Transverse colon (tissue), 4 donors: ENCODE measurements around the gene DNAJC1. TPM values are rescaled to one million over a fixed set of nuclear protein-coding genes. Genes with fewer than 3 reads are reported as not detected.
A peak's percentile ranks its signal among the peaks of the same experiment; 100 is the strongest.

ENCODE experiments used
- DNase-seq: peaks from one replicate; pipeline ENCODE4 v3.0.0-alpha.2; 2019
- H3K27ac ChIP-seq, 4 donors: fragments of 200-600 bp; sonication (generic); 2 replicates each; pipeline ENCODE4 v1.5.1; 2016 to 2018; ENCODE audit warnings: inconsistent platforms in 4 of 4
- H3K27me3 ChIP-seq: fragments of 200-600 bp; sonication (generic); 2 replicates; pipeline ENCODE4 v1.5.1; 2017; ENCODE audit warnings: inconsistent platforms
- H3K36me3 ChIP-seq, 4 donors: fragments of 200-600 bp; sonication (generic); 2 replicates each; pipeline ENCODE4 v1.5.1; 2017 to 2019; ENCODE audit warnings: inconsistent platforms in 4 of 4
- H3K4me1 ChIP-seq, 4 donors: fragments of 200-600 bp; sonication (generic); 2 replicates each; pipeline ENCODE4 v1.5.1; 2017 to 2020; ENCODE audit warnings: inconsistent platforms in 4 of 4
- H3K4me3 ChIP-seq, 4 donors: fragments of 200-600 bp; sonication (generic); 1 replicate in 1 of 4; 2 replicates in 3 of 4; pipeline versions ENCODE4 v1.5.1 to v1.6.1; 2017 to 2019; ENCODE audit warnings: inconsistent platforms in 4 of 4
- H3K9me3 ChIP-seq, 2 donors: fragments of 200-600 bp; sonication (generic); 2 replicates each; pipeline ENCODE4 v1.5.1; 2017 to 2019; ENCODE audit warnings: inconsistent platforms in 2 of 2
- EP300 ChIP-seq: sonication (generic); formaldehyde crosslinking; IDR thresholded peaks from one replicate; pipeline ENCODE4 v1.6.1; 2017; ENCODE audit warnings: antibody characterized with exemption, low read depth
- POLR2A ChIP-seq: fragments of 450-650 bp; IDR thresholded peaks from one replicate; pipeline ENCODE4 v1.6.1; 2016; ENCODE audit warnings: antibody characterized with exemption, mild to moderate bottlenecking, moderate library complexity
- POLR2AphosphoS5 ChIP-seq, 3 donors: sonication (generic); formaldehyde crosslinking; IDR thresholded peaks; one replicate each; pipeline ENCODE4 v1.6.1; 2016; ENCODE audit warnings: antibody characterized with exemption in 3 of 3
- WGBS, 2 donors: methylation state at CpG; one replicate each; pipeline ENCODE4 v1.1.5; 2018; ENCODE audit warnings: low coverage in 1 of 2; 5-methylcytosine and 5-hydroxymethylcytosine counted together
- in situ Hi-C, 4 donors: fragments of 200-750 bp; cut with MboI; loops; one replicate each; pipeline versions ENCODE4 v1.15.0 to v1.15.1; 2017; ENCODE audit warnings: low sequenced_read_pairs in 3 of 4, low pct_ligation_motif_present in 1 of 4, low pct_unique_long_range_greater_than_20kb in 1 of 4
- intact Hi-C: fragments of 100-400 bp; cut with DNase I; formaldehyde crosslinking; loops from one replicate; pipeline ENCODE4 v1.15.1; 2023; ENCODE audit warnings: low total_unique reads
- total RNA-seq, 4 donors: library from RNA; depleted of rRNA; stranded (reverse); fragments of >200 nt; gene quantifications; one replicate each; pipeline ENCODE4 v1.1.0, GENCODE V29; 2016
- TF ChIP-seq, protein P1 (sequence below), 5 experiments: fragments of 200-600 bp in 3 of 5; fragments of 450-650 bp in 2 of 5; sonication (generic) in 3 of 5; IDR thresholded peaks; 1 replicate in 2 of 5; 2 replicates in 3 of 5; pipeline ENCODE4 v1.5.1; 2016 to 2017; ENCODE audit warnings: antibody characterized with exemption in 5 of 5, inconsistent platforms in 3 of 5, mild to moderate bottlenecking in 2 of 5, moderate library complexity in 1 of 5

DNAJC1 gene
- total RNA-seq, 4 donors from 2014 or later = 18.5 to 71.7 (median 48.4) TPM

DNA sequence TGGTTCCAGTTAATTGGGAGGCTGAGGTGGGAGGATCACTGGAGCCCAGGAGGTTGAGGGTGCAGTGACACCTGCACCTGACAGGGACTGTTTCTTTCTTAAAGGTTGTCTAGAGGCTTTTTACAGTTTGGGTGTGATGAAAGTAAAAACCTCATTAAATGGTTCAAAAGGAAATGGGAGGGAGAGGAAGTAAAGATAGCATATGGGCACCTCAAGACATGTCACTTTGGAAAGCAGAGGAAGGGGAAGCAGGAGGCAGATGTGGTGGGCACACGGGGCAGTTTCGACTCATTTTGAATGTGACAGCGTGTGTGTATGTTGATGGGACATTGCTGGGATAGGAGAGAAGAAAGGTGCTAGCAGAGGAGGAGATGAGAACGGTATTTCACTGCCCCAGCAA lies 266.4 kb downstream of the DNAJC1 start:
- H3K9me3 ChIP-seq = no peaks in the 10 kb centered on the region
- in situ Hi-C loops = loop anchor here (10.0 to 25.0 kb wide), 3 partner anchors 242 to 452 kb away; no protein-coding TSS in a partner anchor
- no peaks in the 10 kb centered on the region for H3K4me1 ChIP-seq
- intact Hi-C loops = no loop called here
- no peak for DNase-seq
- H3K27me3 ChIP-seq = no peaks in the 10 kb centered on the region
- 64 to 81% methylated on average over 4 of the region's 4 CpGs for WGBS, 2 donors
- no peak overlapping the region for H3K4me3 ChIP-seq
- peaks cover 0 to 22% (median 10%) of the 10 kb centered on the region in 4 donors for H3K36me3 ChIP-seq
- TF ChIP-seq POLR2A (no peak), POLR2AphosphoS5 (IDR thresholded peaks at IDR 0.05) (no peak), EP300 (no peak)
- TF ChIP-seq, protein P1, sequence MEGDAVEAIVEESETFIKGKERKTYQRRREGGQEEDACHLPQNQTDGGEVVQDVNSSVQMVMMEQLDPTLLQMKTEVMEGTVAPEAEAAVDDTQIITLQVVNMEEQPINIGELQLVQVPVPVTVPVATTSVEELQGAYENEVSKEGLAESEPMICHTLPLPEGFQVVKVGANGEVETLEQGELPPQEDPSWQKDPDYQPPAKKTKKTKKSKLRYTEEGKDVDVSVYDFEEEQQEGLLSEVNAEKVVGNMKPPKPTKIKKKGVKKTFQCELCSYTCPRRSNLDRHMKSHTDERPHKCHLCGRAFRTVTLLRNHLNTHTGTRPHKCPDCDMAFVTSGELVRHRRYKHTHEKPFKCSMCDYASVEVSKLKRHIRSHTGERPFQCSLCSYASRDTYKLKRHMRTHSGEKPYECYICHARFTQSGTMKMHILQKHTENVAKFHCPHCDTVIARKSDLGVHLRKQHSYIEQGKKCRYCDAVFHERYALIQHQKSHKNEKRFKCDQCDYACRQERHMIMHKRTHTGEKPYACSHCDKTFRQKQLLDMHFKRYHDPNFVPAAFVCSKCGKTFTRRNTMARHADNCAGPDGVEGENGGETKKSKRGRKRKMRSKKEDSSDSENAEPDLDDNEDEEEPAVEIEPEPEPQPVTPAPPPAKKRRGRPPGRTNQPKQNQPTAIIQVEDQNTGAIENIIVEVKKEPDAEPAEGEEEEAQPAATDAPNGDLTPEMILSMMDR (IDR thresholded peaks at IDR 0.05) = no peak
- H3K27ac ChIP-seq = no peak overlapping the region

DNA sequence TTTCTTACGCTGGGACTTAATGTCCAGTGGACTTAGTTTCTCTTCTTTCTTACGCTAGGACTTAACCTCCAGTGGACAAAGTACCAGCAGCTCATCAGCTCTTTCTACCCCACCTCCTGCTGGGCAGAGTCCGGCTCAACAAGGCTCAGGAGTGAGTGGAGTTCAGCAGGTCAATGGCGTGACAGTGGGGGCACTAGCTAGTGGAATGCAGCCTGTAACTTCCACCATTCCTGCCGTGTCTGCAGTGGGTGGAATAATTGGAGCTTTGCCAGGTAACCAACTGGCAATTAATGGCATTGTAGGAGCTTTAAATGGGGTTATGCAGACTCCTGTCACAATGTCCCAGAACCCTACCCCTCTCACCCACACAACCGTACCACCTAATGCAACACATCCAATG lies 269.8 kb downstream of the DNAJC1 start:
- no peak for DNase-seq
- H3K4me1 ChIP-seq = no peaks in the 10 kb centered on the region
- H3K36me3 ChIP-seq = peaks cover 0 to 7% (median 2%) of the 10 kb centered on the region in 4 donors
- TF ChIP-seq EP300 (no peak), POLR2AphosphoS5 (IDR thresholded peaks at IDR 0.05) (no peak), POLR2A (no peak)
- TF ChIP-seq, protein P1 (IDR thresholded peaks at IDR 0.05) = no peak
- H3K4me3 ChIP-seq = no peak overlapping the region
- no peaks in the 10 kb centered on the region for H3K27me3 ChIP-seq
- in situ Hi-C loops = loop anchor here (10.0 to 25.0 kb wide), 3 partner anchors 239 to 449 kb away; no protein-coding TSS in a partner anchor
- no peak overlapping the region for H3K27ac ChIP-seq
- H3K9me3 ChIP-seq = no peaks in the 10 kb centered on the region
- 84 to 100% methylated on average over 1 to 6 of the region's 6 CpGs for WGBS, 2 donors
- intact Hi-C loops = loop anchor here (5.0 kb wide), 1 partner anchor 236 kb away; no protein-coding TSS in a partner anchor

DNA sequence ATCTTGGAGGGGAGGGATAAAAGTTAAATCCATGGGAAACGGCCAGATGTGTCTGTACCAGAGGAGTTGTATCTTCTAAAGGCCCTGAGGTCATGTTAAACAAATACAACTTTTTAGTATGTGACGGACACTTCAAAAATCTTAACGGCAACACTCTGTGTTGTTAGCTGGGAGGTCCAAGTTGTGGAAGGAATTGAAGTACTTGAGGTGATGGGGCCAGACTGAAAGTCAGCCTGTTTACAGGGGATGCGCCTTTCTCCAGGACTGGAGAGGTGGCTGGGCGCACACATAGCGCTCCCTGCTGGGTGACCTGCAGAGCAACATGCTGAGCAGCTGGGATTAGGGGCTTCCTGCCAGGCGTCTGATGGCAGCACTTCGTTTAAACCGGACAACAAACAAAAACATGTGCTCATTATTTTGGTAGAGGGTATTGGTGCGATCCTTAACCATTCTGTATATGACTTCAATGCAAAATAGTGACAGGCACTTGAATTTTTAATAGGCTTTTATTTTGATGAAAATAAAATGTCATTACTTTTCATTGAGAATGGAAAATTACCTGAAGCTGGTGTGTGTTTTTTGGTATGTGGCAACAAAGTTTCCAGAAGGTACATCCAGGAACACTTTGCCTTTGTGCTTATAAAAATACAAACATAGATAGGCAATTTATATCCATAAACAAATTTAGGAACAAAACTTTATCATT lies 271.3 kb downstream of the DNAJC1 start:
- peak; percentile 26 for DNase-seq
- WGBS, 2 donors = 41 to 67% methylated on average over 7 to 10 of the region's 10 CpGs
- Histone ChIP-seq H3K4me3 (no peak overlapping the region), H3K36me3 (peaks cover 0 to 7% (median 2%) of the 10 kb centered on the region in 4 donors), H3K9me3 (no peaks in the 10 kb centered on the region), H3K27me3 (no peaks in the 10 kb centered on the region), H3K27ac (no peak overlapping the region), H3K4me1 (peaks cover 0 to 11% (median 5%) of the 10 kb centered on the region in 4 donors)
- TF ChIP-seq POLR2A = no peak
- TF ChIP-seq, protein P1 (IDR thresholded peaks at IDR 0.05) = peak; percentile 46 to 68 (median 56)
- in situ Hi-C loops = loop anchor here (10.0 to 25.0 kb wide), 3 partner anchors 237 to 447 kb away; no protein-coding TSS in a partner anchor
- intact Hi-C loops = loop anchor here (5.0 kb wide), 1 partner anchor 235 kb away; no protein-coding TSS in a partner anchor

DNA sequence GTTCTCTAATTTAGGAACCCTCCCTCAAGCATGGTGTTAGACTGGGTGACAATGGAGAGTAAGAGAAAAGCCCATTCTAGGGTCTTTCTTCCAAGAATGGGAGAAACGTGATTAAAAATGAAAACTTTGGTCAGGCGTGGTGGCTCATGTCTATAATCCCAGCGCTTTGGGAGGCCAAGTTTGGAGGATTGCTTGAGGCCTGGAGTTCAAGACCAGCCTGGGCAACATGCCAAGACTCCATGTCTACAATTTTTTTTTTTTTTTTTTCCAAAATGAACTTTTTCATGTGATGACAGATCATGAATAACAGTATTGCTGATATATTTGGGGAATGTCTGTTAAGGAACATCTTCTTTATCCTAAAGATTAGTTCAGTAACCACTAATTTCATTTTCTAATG lies 274.9 kb downstream of the DNAJC1 start:
- in situ Hi-C loops (loop anchor here in 2 of 4 donors (10.0 to 25.0 kb wide), 3 partner anchors 224 to 441 kb away; no protein-coding TSS in a partner anchor), intact Hi-C loops (no loop called here)
- 82 to 92% methylated on average over 3 of the region's 3 CpGs for WGBS, 2 donors
- DNase-seq = no peak
- TF ChIP-seq POLR2AphosphoS5 (IDR thresholded peaks at IDR 0.05) (no peak), EP300 (no peak), POLR2A (no peak)
- TF ChIP-seq, protein P1 (IDR thresholded peaks at IDR 0.05) = no peak
- H3K36me3 ChIP-seq = peaks cover 0 to 2% (median 0%) of the 10 kb centered on the region in 4 donors
- H3K9me3 ChIP-seq = no peaks in the 10 kb centered on the region
- peaks cover 12 to 34% (median 24%) of the 10 kb centered on the region in 4 donors for H3K4me1 ChIP-seq
- H3K27ac ChIP-seq = no peak overlapping the region
- no peak overlapping the region for H3K4me3 ChIP-seq
- no peaks in the 10 kb centered on the region for H3K27me3 ChIP-seq
